HCT116 (cell line): Measurements from ENCODE around the gene SPG7. TPM values are rescaled to one million over a fixed set of nuclear protein-coding genes. Genes with fewer than 3 reads are reported as not detected.
"Not testable (repeated sequence)": the region's sequence is repeated elsewhere in the genome, so short reads cannot be mapped to it uniquely, and the experiment has no call there.

Experiments used
- ATAC-seq: fragments of 200-7000 bp; cut with Tn5 transposase; 2 replicates; pipeline ENCODE4 v1.9.1; 2020; ENCODE audit warnings: mild to moderate bottlenecking, moderate library complexity
- BruUV-seq: library from RNA; stranded (reverse); fragments of 400-500 nt; replicated peaks from 2 replicates; lab custom pipeline; 2021; lab: Mats Ljungman, UMichigan
- CTCF ChIA-PET: fragments of 300-600 bp; sonication (Branson Sonifier 250); formaldehyde crosslinking; loops from one replicate; lab custom pipeline; 2021; ENCODE audit warnings: antibody characterized with exemption; lab: Charles Lee
- POLR2A ChIA-PET: fragments of 300-600, 350-600 bp; sonication (Branson Sonifier 250); formaldehyde crosslinking; loops from one replicate; lab custom pipeline; 2021; ENCODE audit warnings: antibody characterized with exemption; lab: Charles Lee
- RAD21 ChIA-PET, 2 experiments: fragments of 300-600 bp; sonication (Branson Sonifier 250); formaldehyde crosslinking; loops; one replicate each; lab custom pipeline; 2023; ENCODE audit warnings: low total read pairs in 2 of 2; ENCODE audit not compliant: uncharacterized antibody in 2 of 2, unreplicated experiment in 2 of 2, low non-redundant PET in 1 of 2; lab: Charles Lee
- DNase-seq: peaks from one replicate; pipeline ENCODE4 v3.0.0-alpha.2; 2010; ENCODE audit warnings: low read depth, low spot score
- H2AFZ ChIP-seq: fragments of 200-600 bp; shearing (Covaris generic), sonication (generic); 2 replicates; pipeline ENCODE4 v1.6.1; 2017; ENCODE audit warnings: low read depth, mixed run types, mixed read lengths, antibody characterized with exemption, low read length; ENCODE audit not compliant: poor library complexity, severe bottlenecking
- H3K27ac ChIP-seq: 2 replicates; pipeline ENCODE4 v1.5.1; 2012; ENCODE audit warnings: low read depth, low read length
- H3K27me3 ChIP-seq: fragments of 200-600 bp; sonication (generic); 2 replicates; pipeline ENCODE4 v1.6.1; 2016; ENCODE audit warnings: mixed run types, low read length, mixed read lengths; ENCODE audit not compliant: insufficient read depth
- H3K36me3 ChIP-seq, 2 experiments: fragments of 200-500 bp in 1 of 2; fragments of 200-600 bp in 1 of 2; sonication (Bioruptor generic) in 1 of 2; sonication (generic) in 1 of 2; 2 replicates each; pipeline versions ENCODE4 v1.5.1 to v1.6.1; 2014 to 2016; ENCODE audit warnings: low read length in 2 of 2, inconsistent platforms in 1 of 2, mixed read lengths in 1 of 2, mixed run types in 1 of 2; ENCODE audit not compliant: insufficient read depth in 2 of 2, control insufficient read depth in 1 of 2
- H3K4me1 ChIP-seq, 2 experiments: fragments of 200-600 bp in 1 of 2; sonication (generic) in 1 of 2; 2 replicates each; pipeline versions ENCODE4 v1.5.1 to v1.6.1; 2012 to 2017; ENCODE audit warnings: low read length in 2 of 2, inconsistent platforms in 1 of 2, mild to moderate bottlenecking in 1 of 2, mixed read lengths in 1 of 2, mixed run types in 1 of 2, moderate library complexity in 1 of 2; ENCODE audit not compliant: insufficient read depth in 2 of 2, control insufficient read depth in 1 of 2
- H3K4me2 ChIP-seq: fragments of 200-600 bp; sonication (generic); 2 replicates; pipeline ENCODE4 v1.6.1; 2017; ENCODE audit warnings: mixed run types, low read length, mixed read lengths
- H3K4me3 ChIP-seq, 2 experiments: fragments of 200-600 bp in 1 of 2; sonication (generic) in 1 of 2; replicated peaks in 1 of 2; 2 replicates each; pipeline ENCODE4 v1.5.1; 2011 to 2016; ENCODE audit warnings: low read length in 2 of 2, control low read depth in 1 of 2, low read depth in 1 of 2, mild to moderate bottlenecking in 1 of 2, mixed read lengths in 1 of 2, mixed run types in 1 of 2
- H3K79me2 ChIP-seq: fragments of 200-600 bp; sonication (generic); 2 replicates; pipeline ENCODE4 v1.6.1; 2017; ENCODE audit warnings: mild to moderate bottlenecking, mixed run types, low read length, moderate library complexity, mixed read lengths; ENCODE audit not compliant: insufficient read depth
- H3K9ac ChIP-seq: fragments of 200-600 bp; sonication (generic); 2 replicates; pipeline ENCODE4 v1.6.1; 2016; ENCODE audit warnings: low read length, mixed read lengths
- H3K9me2 ChIP-seq: fragments of 200-600 bp; sonication (generic), shearing (Covaris generic); 2 replicates; pipeline ENCODE4 v1.6.1; 2017; ENCODE audit warnings: mixed run types, mild to moderate bottlenecking, moderate library complexity; ENCODE audit not compliant: insufficient read depth
- H3K9me3 ChIP-seq, 2 experiments: fragments of 200-500 bp in 1 of 2; fragments of 200-600 bp in 1 of 2; sonication (Bioruptor generic) in 1 of 2; sonication (generic) in 1 of 2; 2 replicates each; pipeline ENCODE4 v1.6.1; 2014 to 2017; ENCODE audit warnings: low read length in 2 of 2, mixed read lengths in 2 of 2, inconsistent platforms in 1 of 2, low read depth in 1 of 2, mild to moderate bottlenecking in 1 of 2, mixed run types in 1 of 2, moderate library complexity in 1 of 2; ENCODE audit not compliant: control insufficient read depth in 1 of 2, insufficient read depth in 1 of 2
- H4K20me1 ChIP-seq: fragments of 200-600 bp; sonication (generic), shearing (Covaris generic); 2 replicates; pipeline ENCODE4 v1.6.1; 2017; ENCODE audit warnings: mixed run types, mild to moderate bottlenecking, moderate library complexity; ENCODE audit not compliant: insufficient read depth
- ELF1 ChIP-seq: IDR thresholded peaks from 2 replicates; pipeline ENCODE4 v1.6.1; 2012; ENCODE audit warnings: low read depth, borderline replicate concordance
- FOSL1 ChIP-seq: IDR thresholded peaks from 2 replicates; pipeline ENCODE4 v1.6.1; 2012; ENCODE audit warnings: low read depth
- MAX ChIP-seq: IDR thresholded peaks from 2 replicates; pipeline ENCODE4 v1.6.1; 2012
- POLR2AphosphoS5 ChIP-seq: IDR thresholded peaks from 2 replicates; pipeline ENCODE4 v1.6.1; 2011; ENCODE audit warnings: mild to moderate bottlenecking, low read depth, low read length, moderate library complexity
- RAD21 ChIP-seq: IDR thresholded peaks from 2 replicates; pipeline ENCODE4 v1.6.1; 2012; ENCODE audit warnings: low read depth, mild to moderate bottlenecking
- SIN3A ChIP-seq: IDR thresholded peaks from 2 replicates; pipeline ENCODE4 v1.6.1; 2012; ENCODE audit warnings: low read depth
- SP1 ChIP-seq: IDR thresholded peaks from 2 replicates; pipeline ENCODE4 v1.6.1; 2012; ENCODE audit warnings: low read depth
- YY1 ChIP-seq: IDR thresholded peaks from 2 replicates; pipeline ENCODE4 v1.6.1; 2011; ENCODE audit warnings: low read length, low read depth, moderate library complexity, mild to moderate bottlenecking; ENCODE audit not compliant: insufficient replicate concordance; ENCODE audit errors: extremely low read depth
- ZFX ChIP-seq: fragments of 450-650 bp; IDR thresholded peaks from 2 replicates; pipeline ENCODE4 v1.6.1; 2017
- ZNF274 ChIP-seq: fragments of 200-500 bp; sonication (Bioruptor generic); IDR thresholded peaks from 2 replicates; pipeline ENCODE4 v1.6.1; 2014; ENCODE audit warnings: mild to moderate bottlenecking, low read depth, low read length, inconsistent platforms
- intact Hi-C: fragments of 100-400 bp; cut with micrococcal nuclease; formaldehyde crosslinking; loops from 2 replicates; pipeline ENCODE4 v1.10.0; 2022
- total RNA-seq: library from RNA; stranded (reverse); gene quantifications from one replicate; pipeline ENCODE4 v1.2.1, GENCODE V29; 2021; ENCODE audit not compliant: unreplicated experiment
- TF ChIP-seq, protein P1 (sequence below): IDR thresholded peaks from 2 replicates; pipeline ENCODE4 v1.6.1; 2011; ENCODE audit warnings: mild to moderate bottlenecking, low read length, moderate library complexity; ENCODE audit not compliant: insufficient replicate concordance; ENCODE audit errors: extremely low read depth

The SPG7 gene
- total RNA-seq, 1 experiment from 2014 or later, result 116 TPM

GRCh38 chr16:89462639-89463038 is 45.6 kb upstream of the SPG7 start:
- peaks cover 13 to 25% of the 10 kb centered on the region in 2 experiments for H3K4me1 ChIP-seq
- not testable (repeated sequence) for H3K9me3 ChIP-seq

DNA sequence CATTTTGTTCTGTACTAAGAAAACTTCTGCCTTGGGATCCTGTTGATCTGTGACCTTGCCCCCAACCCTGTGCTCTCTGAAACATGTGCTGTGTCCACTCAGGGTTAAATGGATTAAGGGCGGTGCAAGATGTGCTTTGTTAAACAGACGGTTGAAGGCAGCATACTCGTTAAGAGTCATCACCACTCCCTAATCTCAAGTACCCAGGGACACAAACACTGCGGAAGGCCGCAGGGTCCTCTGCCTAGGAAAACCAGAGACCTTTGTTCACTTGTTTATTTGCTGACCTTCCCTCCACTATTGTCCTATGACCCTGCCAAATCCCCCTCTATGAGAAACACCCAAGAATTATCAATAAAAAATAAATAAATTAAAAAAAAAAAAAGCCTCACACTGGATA is 44.9 kb upstream of the SPG7 start:
- BruUV-seq, H3K27me3 ChIP-seq, POLR2A ChIA-PET, H3K9me3 ChIP-seq, H3K4me3 ChIP-seq, intact Hi-C loops, RAD21 ChIA-PET, H3K9ac ChIP-seq, H3K4me2 ChIP-seq, CTCF ChIA-PET, H2AFZ ChIP-seq, H3K9me2 ChIP-seq, DNase-seq, H3K27ac ChIP-seq, H3K36me3 ChIP-seq, ATAC-seq: not testable (repeated sequence)
- peaks cover 87% of the 10 kb centered on the region for H3K79me2 ChIP-seq
- H3K4me1 ChIP-seq, result peaks cover 13 to 22% of the 10 kb centered on the region in 2 experiments
- H4K20me1 ChIP-seq, result peaks cover 40% of the 10 kb centered on the region; the same call in 1 of the 2 replicates

More at GRCh38 chr16:89462639-89463038, 45.6 kb upstream of the SPG7 start:
- H3K27me3 ChIP-seq, BruUV-seq, H3K9ac ChIP-seq, RAD21 ChIA-PET, intact Hi-C loops, H3K27ac ChIP-seq, ATAC-seq, DNase-seq, H3K4me2 ChIP-seq, H3K4me3 ChIP-seq, H3K9me2 ChIP-seq, H3K36me3 ChIP-seq, CTCF ChIA-PET, POLR2A ChIA-PET, H2AFZ ChIP-seq: not testable (repeated sequence)
- Histone ChIP-seq H4K20me1 (peaks cover 44% of the 10 kb centered on the region; the same call in 1 of the 2 replicates), H3K79me2 (peaks cover 87% of the 10 kb centered on the region)

DNA sequence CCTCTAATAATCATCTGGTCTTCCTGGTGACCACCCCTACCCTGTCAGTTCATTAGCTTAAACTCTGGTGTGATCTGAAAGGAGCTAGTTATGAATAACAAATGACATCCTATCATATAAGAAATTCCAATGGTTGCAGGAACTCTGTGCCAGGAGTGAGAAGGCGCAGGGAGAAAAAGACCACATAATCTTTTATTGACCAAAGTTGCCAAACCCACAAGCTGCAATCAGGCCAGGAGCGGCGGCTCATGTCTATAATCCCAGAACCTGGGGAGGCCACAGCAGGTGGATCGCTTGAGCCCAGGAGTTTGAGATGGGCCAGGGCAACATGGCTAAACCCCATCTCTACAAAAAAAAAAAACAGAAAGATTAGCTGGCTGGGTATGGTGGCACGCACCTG is 41.3 kb upstream of the SPG7 start:
- ChIA-PET RAD21 (no interaction called here), POLR2A (no interaction called here), CTCF (no interaction called here)
- Histone ChIP-seq H3K27me3 (no peaks in the 10 kb centered on the region), H3K9me2 (no peaks in the 10 kb centered on the region), H3K4me2 (no peak overlapping the region), H3K9ac (no peak overlapping the region), H3K36me3 (no peaks in the 10 kb centered on the region), H3K9me3 (no peaks in the 10 kb centered on the region), H3K79me2 (peaks cover 87% of the 10 kb centered on the region), H2AFZ (no peak overlapping the region), H3K27ac (no peak overlapping the region), H3K4me1 (peaks cover 10 to 11% of the 10 kb centered on the region in 2 experiments), H3K4me3 (no peak overlapping the region), H4K20me1 (peaks cover 39% of the 10 kb centered on the region; the same call in 1 of the 2 replicates)
- intact Hi-C loops, result no loop called here
- ATAC-seq (no peak), DNase-seq (no peak)
- BruUV-seq, result no TSS peak
- TF ChIP-seq RAD21, result no peak
- TF ChIP-seq SP1, result no peak
- TF ChIP-seq SIN3A, result no peak
- no peak for TF ChIP-seq YY1
- TF ChIP-seq FOSL1, result no peak
- TF ChIP-seq POLR2AphosphoS5, result no peak
- TF ChIP-seq ZNF274, result no peak
- TF ChIP-seq ELF1, result no peak
- TF ChIP-seq, protein P1, sequence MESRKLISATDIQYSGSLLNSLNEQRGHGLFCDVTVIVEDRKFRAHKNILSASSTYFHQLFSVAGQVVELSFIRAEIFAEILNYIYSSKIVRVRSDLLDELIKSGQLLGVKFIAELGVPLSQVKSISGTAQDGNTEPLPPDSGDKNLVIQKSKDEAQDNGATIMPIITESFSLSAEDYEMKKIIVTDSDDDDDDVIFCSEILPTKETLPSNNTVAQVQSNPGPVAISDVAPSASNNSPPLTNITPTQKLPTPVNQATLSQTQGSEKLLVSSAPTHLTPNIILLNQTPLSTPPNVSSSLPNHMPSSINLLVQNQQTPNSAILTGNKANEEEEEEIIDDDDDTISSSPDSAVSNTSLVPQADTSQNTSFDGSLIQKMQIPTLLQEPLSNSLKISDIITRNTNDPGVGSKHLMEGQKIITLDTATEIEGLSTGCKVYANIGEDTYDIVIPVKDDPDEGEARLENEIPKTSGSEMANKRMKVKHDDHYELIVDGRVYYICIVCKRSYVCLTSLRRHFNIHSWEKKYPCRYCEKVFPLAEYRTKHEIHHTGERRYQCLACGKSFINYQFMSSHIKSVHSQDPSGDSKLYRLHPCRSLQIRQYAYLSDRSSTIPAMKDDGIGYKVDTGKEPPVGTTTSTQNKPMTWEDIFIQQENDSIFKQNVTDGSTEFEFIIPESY, result no peak
- TF ChIP-seq MAX, result no peak
- TF ChIP-seq ZFX, result no peak
